Right lobe of liver (tissue), 6 donors: ENCODE measurements around the gene POLE. TPM values are rescaled to one million over a fixed set of nuclear protein-coding genes. Genes with fewer than 3 reads are reported as not detected.

ENCODE experiments used
- ATAC-seq, 4 donors: fragments of 200-7000 bp; cut with Tn5 transposase; one replicate each; pipeline ENCODE4 v1.9.1; 2020; ENCODE audit warnings: mild to moderate bottlenecking in 4 of 4, moderate library complexity in 4 of 4
- DNase-seq, 3 donors: peaks; one replicate each; pipeline ENCODE4 v3.0.0-alpha.2; 2020
- H3K27ac ChIP-seq, 3 donors: fragments of 200-600 bp; one replicate each; pipeline ENCODE4 v1.8.0; 2022
- H3K27me3 ChIP-seq, 2 donors: fragments of 200-600 bp; one replicate each; pipeline ENCODE4 v1.8.0; 2022
- H3K36me3 ChIP-seq, 4 donors: fragments of 200-600 bp; sonication (generic) in 1 of 4; one replicate each; pipeline versions ENCODE4 v1.5.1 to v1.8.0; 2017 to 2022; ENCODE audit warnings: control low read depth in 1 of 4
- H3K4me1 ChIP-seq, 4 donors: fragments of 200-600 bp; sonication (generic) in 1 of 4; one replicate each; pipeline versions ENCODE4 v1.5.1 to v1.8.0; 2017 to 2022; ENCODE audit warnings: control low read depth in 1 of 4
- H3K4me3 ChIP-seq, 3 donors: fragments of 200-600 bp; one replicate each; pipeline ENCODE4 v1.8.0; 2022
- H3K9me3 ChIP-seq, 4 donors: fragments of 200-600 bp; sonication (generic) in 1 of 4; one replicate each; pipeline versions ENCODE4 v1.5.1 to v1.8.0; 2017 to 2022; ENCODE audit warnings: control low read depth in 1 of 4
- POLR2A ChIP-seq: fragments of 450-650 bp; IDR thresholded peaks from one replicate; pipeline ENCODE4 v1.6.1; 2017; ENCODE audit warnings: antibody characterized with exemption, mild to moderate bottlenecking
- WGBS: methylation state at CpG from one replicate; pipeline ENCODE4 v1.1.6; 2018; ENCODE audit warnings: low coverage, low lambda C conversion rate; ENCODE audit not compliant: insufficient coverage; ENCODE audit errors: missing lambda C conversion rate; 5-methylcytosine and 5-hydroxymethylcytosine counted together
- intact Hi-C, 2 donors: fragments of 100-400 bp; cut with DNase I; formaldehyde crosslinking; loops; one replicate each; pipeline versions ENCODE4 v1.11.2 to v1.14.1; 2022
- total RNA-seq, 6 experiments: library from RNA; depleted of rRNA in 2 of 6; stranded (reverse); fragments of >200 nt in 2 of 6; fragmentation: NEBNext Ultra II Directional in 3 of 6; extraction: Animal tissue kit (Norgen Biotek cat#: 25700) in 3 of 6; gene quantifications; one replicate each; pipeline versions ENCODE4 v1.1.0 to v1.2.4, GENCODE V29; 2016 to 2023
- TF ChIP-seq, protein P1 (sequence below), 4 donors: fragments of 200-600 bp in 3 of 4; fragments of 450-650 bp in 1 of 4; IDR thresholded peaks; one replicate each; pipeline versions ENCODE4 v1.5.1 to v1.8.0; 2016 to 2022; ENCODE audit warnings: antibody characterized with exemption in 4 of 4, mild to moderate bottlenecking in 2 of 4
- donor health status: DM: no; HTN: yes; CAD: no.
- donor health status: DM: no; HTN: no; CAD: no.
- donor health status: DM: no; HTN: no; CAD: no.
- donor health status: DM: no; HTN: yes; CAD: no.
- donor health status: DM: no; HTN: yes; CAD: no.

POLE gene
- total RNA-seq, 6 experiments from 2014 or later = 13.6 to 34.0 (median 22.7) TPM

DNA sequence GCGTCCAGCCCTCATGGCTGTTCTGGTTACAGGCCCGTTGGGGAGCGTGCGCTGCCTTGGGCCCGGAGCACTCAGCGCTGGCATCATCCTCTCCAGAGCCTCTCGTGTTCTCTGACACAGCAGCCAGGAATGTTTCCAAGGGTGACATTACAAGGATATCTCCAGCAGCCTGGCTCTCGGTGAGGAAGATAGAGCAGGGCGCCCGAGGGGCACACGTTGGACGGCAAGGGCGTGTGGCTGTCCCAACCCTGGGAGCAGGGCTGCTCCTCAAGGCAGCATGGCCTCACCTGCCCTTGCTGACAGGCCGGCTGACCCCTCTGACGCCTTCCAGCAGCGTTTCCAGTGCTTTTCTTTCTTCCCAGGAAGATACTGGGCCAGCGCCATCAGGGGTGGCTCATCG, 91.1 kb downstream of the POLE start:
- H3K36me3 ChIP-seq = no peaks in the 10 kb centered on the region
- peaks cover 0 to 4% (median 0%) of the 10 kb centered on the region in 4 donors for H3K4me1 ChIP-seq
- no peak for TF ChIP-seq POLR2A
- TF ChIP-seq, protein P1, sequence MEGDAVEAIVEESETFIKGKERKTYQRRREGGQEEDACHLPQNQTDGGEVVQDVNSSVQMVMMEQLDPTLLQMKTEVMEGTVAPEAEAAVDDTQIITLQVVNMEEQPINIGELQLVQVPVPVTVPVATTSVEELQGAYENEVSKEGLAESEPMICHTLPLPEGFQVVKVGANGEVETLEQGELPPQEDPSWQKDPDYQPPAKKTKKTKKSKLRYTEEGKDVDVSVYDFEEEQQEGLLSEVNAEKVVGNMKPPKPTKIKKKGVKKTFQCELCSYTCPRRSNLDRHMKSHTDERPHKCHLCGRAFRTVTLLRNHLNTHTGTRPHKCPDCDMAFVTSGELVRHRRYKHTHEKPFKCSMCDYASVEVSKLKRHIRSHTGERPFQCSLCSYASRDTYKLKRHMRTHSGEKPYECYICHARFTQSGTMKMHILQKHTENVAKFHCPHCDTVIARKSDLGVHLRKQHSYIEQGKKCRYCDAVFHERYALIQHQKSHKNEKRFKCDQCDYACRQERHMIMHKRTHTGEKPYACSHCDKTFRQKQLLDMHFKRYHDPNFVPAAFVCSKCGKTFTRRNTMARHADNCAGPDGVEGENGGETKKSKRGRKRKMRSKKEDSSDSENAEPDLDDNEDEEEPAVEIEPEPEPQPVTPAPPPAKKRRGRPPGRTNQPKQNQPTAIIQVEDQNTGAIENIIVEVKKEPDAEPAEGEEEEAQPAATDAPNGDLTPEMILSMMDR (IDR thresholded peaks at IDR 0.05) = no peak
- no peak overlapping the region for H3K4me3 ChIP-seq
- H3K9me3 ChIP-seq = no peaks in the 10 kb centered on the region
- intact Hi-C loops = no loop called here
- H3K27me3 ChIP-seq = no peaks in the 10 kb centered on the region
- WGBS = 77% methylated on average over 7 of the region's 18 CpGs
- H3K27ac ChIP-seq = no peak overlapping the region
- ATAC-seq (no peak), DNase-seq (no peak)

DNA sequence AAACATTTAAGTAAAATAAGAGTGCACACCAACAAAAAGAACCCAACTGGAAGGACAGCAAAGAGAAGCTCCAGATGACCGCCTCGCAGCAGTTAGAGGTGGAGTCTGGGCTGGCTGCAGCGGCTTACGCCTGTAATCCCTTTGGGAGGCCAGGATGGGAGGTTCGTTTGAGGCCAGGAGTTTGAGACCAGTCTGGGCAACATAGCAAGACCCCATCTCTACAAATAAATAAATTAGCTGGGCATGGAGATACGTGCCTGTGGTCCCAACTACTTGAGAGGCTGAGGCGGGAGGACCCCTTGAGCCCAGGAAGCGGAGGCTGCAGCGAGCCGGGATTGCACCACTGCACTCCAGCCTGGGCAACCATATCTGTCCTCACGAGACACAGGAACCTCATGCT, 92.0 kb downstream of the POLE start:
- DNase-seq = no peak
- H3K36me3 ChIP-seq = no peaks in the 10 kb centered on the region
- 75% methylated on average over 8 of the region's 11 CpGs for WGBS
- intact Hi-C loops = no loop called here
- H3K4me3 ChIP-seq = no peak overlapping the region
- H3K27ac ChIP-seq = no peak overlapping the region
- H3K9me3 ChIP-seq = no peaks in the 10 kb centered on the region
- H3K27me3 ChIP-seq = no peaks in the 10 kb centered on the region
- ATAC-seq = no peak
- TF ChIP-seq POLR2A = no peak
- TF ChIP-seq, protein P1 (IDR thresholded peaks at IDR 0.05) = no peak
- H3K4me1 ChIP-seq = peaks cover 0 to 2% (median 0%) of the 10 kb centered on the region in 4 donors

DNA sequence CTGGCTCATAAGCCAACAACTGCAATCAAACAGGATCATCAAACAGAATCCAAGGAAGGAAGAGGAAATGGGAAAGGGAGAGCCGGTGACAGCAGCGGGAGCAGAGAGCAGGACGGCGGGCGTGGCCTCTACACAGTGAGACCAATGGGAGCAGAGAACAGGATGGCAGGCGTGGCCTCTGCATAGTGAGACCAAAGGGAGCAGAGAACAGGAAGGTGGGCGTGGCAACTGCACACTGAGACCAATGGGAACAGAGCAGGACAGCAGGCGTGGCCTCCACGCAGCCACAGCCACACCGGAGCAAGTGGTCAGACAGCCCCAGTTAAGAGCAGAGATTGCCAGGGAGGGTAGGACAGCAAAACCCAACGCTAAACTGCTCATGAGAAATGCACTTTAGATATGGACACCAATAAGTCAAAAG, 93.2 kb downstream of the POLE start:
- Histone ChIP-seq H3K27ac (no peak overlapping the region), H3K27me3 (no peaks in the 10 kb centered on the region), H3K4me3 (no peak overlapping the region), H3K9me3 (no peaks in the 10 kb centered on the region), H3K4me1 (no peaks in the 10 kb centered on the region), H3K36me3 (no peaks in the 10 kb centered on the region)
- 34% methylated on average over 8 of the region's 11 CpGs for WGBS
- intact Hi-C loops = no loop called here
- no peak for TF ChIP-seq POLR2A
- TF ChIP-seq, protein P1 (IDR thresholded peaks at IDR 0.05) = no peak
- DNase-seq (peak; percentile 80 to 88 (median 84)), ATAC-seq (peak; percentile 94 to 96 (median 95))

DNA sequence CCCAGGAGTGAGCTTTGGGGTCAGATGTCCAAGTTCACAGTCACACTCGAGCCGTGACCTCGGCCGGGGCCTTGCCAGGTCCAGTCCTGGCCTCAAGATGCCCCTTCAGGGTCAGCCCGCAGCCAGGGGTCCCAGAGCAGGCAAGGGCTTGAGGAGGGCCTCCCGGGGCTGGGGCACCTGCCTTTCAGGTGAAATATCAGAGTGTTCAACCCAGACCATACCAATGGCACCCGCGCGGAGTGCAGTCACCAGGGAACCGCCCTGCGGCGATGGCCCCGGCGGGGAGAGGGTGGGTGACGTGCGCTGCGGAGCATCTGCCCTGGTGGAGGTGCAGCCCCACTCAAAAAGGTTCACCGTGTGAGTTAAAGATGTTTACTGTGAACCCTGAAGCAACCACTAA, 93.6 kb downstream of the POLE start:
- no peaks in the 10 kb centered on the region for H3K4me1 ChIP-seq
- ATAC-seq (no peak), DNase-seq (no peak)
- no peaks in the 10 kb centered on the region for H3K27me3 ChIP-seq
- H3K27ac ChIP-seq = no peak overlapping the region
- H3K9me3 ChIP-seq = no peaks in the 10 kb centered on the region
- H3K36me3 ChIP-seq = no peaks in the 10 kb centered on the region
- WGBS = 66% methylated on average over 6 of the region's 18 CpGs
- TF ChIP-seq, protein P1 (IDR thresholded peaks at IDR 0.05) = no peak
- no peak for TF ChIP-seq POLR2A
- intact Hi-C loops = no loop called here
- H3K4me3 ChIP-seq = no peak overlapping the region

DNA sequence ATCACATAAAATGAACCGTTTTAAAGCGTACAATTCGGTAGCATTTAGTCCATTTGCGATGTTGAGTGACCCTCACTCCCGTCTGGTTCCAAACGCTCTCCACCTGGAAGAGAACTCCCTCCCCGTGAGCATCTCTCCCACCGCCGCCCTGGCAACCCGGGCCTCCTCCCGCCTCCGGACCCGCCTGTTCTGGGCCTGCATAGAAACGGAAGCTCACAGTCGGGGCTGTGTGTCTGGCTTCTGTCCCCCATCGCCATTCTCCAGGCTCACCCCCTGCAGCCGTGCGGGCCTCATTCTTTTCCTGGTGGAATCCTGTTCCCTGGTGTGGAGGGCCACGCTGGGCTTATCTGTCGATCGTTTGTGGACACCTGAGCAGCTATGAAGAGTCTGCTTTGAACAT, 94.1 kb downstream of the POLE start:
- no peak overlapping the region for H3K27ac ChIP-seq
- no peaks in the 10 kb centered on the region for H3K36me3 ChIP-seq
- DNase-seq (no peak), ATAC-seq (no peak)
- TF ChIP-seq, protein P1 (IDR thresholded peaks at IDR 0.05) = no peak
- no peak for TF ChIP-seq POLR2A
- H3K4me1 ChIP-seq = no peaks in the 10 kb centered on the region
- WGBS = 94% methylated on average over 5 of the region's 21 CpGs
- intact Hi-C loops = no loop called here
- no peaks in the 10 kb centered on the region for H3K9me3 ChIP-seq
- H3K27me3 ChIP-seq = no peaks in the 10 kb centered on the region
- no peak overlapping the region for H3K4me3 ChIP-seq
